SK-N-SH (cell line): ENCODE measurements around the gene HMGCL. TPM values are rescaled to one million over a fixed set of nuclear protein-coding genes. Genes with fewer than 3 reads are reported as not detected.

ENCODE experiments used
- CTCF ChIA-PET: fragments of 300-600, 350-600 bp; formaldehyde crosslinking; extraction: SDS; loops from one replicate; lab custom pipeline; 2021; lab: Yijun Ruan, JAX
- POLR2A ChIA-PET: fragments of 350-600 bp; sonication (Branson Sonifier 250); formaldehyde crosslinking; extraction: SDS; loops from one replicate; lab custom pipeline; 2020; ENCODE audit warnings: antibody characterized with exemption, inconsistent platforms; lab: Yijun Ruan, JAX
- DNase-seq: peaks from one replicate; pipeline ENCODE4 v3.0.0; 2012
- H2AFZ ChIP-seq: fragments of 200-600 bp; sonication (generic); 2 replicates; pipeline ENCODE4 v1.8.1; 2016; ENCODE audit warnings: antibody characterized with exemption, mild to moderate bottlenecking, low read depth
- H3F3A ChIP-seq: fragments of 200-600 bp; sonication (generic); replicated peaks from 2 replicates; pipeline ENCODE3; 2016; ENCODE audit warnings: antibody characterized with exemption, mild to moderate bottlenecking; ENCODE audit not compliant: insufficient read depth
- H3K27ac ChIP-seq, 2 experiments: fragments of 200-500 bp in 1 of 2; fragments of 200-600 bp in 1 of 2; sonication (Bioruptor generic) in 1 of 2; sonication (generic), shearing (Covaris generic) in 1 of 2; 2 replicates each; pipeline versions ENCODE4 v1.5.1 to v1.6.1; 2014 to 2016; ENCODE audit warnings: low read depth in 2 of 2, inconsistent platforms in 1 of 2, low read length in 1 of 2, mild to moderate bottlenecking in 1 of 2, mixed read lengths in 1 of 2
- H3K27me3 ChIP-seq: fragments of 200-600 bp; sonication (generic), shearing (Covaris generic); 2 replicates; pipeline ENCODE4 v1.6.1; 2016; ENCODE audit warnings: mixed run types; ENCODE audit not compliant: insufficient read depth
- H3K36me3 ChIP-seq, 2 experiments: fragments of 200-500 bp in 1 of 2; fragments of 200-600 bp in 1 of 2; sonication (Bioruptor generic) in 1 of 2; sonication (generic) in 1 of 2; replicated peaks in 1 of 2; 2 replicates each; pipeline versions ENCODE3 to v1.5.1; 2014 to 2016; ENCODE audit warnings: low read length in 1 of 2, mild to moderate bottlenecking in 1 of 2; ENCODE audit not compliant: insufficient read depth in 2 of 2, control insufficient read depth in 1 of 2
- H3K4me1 ChIP-seq, 2 experiments: fragments of 200-500 bp in 1 of 2; fragments of 200-600 bp in 1 of 2; sonication (Bioruptor generic) in 1 of 2; sonication (generic), shearing (Covaris generic) in 1 of 2; 2 replicates each; pipeline versions ENCODE4 v1.5.1 to v1.6.1; 2014 to 2016; ENCODE audit warnings: low read depth in 1 of 2, low read length in 1 of 2, mixed run types in 1 of 2; ENCODE audit not compliant: insufficient read depth in 2 of 2, control insufficient read depth in 1 of 2
- H3K4me2 ChIP-seq: fragments of 200-600 bp; sonication (generic), shearing (Covaris generic); 2 replicates; pipeline ENCODE4 v1.6.1; 2017; ENCODE audit warnings: mixed run types
- H3K4me3 ChIP-seq, 2 experiments: fragments of 200-500 bp in 1 of 2; fragments of 200-600 bp in 1 of 2; sonication (Bioruptor generic) in 1 of 2; sonication (generic), shearing (Covaris generic) in 1 of 2; 2 replicates each; pipeline versions ENCODE4 v1.5.1 to v1.8.1; 2014 to 2016; ENCODE audit warnings: low read depth in 2 of 2, inconsistent platforms in 1 of 2, low read length in 1 of 2, mild to moderate bottlenecking in 1 of 2, mixed read lengths in 1 of 2, moderate library complexity in 1 of 2
- H3K79me2 ChIP-seq: fragments of 200-600 bp; sonication (generic); 2 replicates; pipeline ENCODE4 v1.8.1; 2017; ENCODE audit warnings: mild to moderate bottlenecking; ENCODE audit not compliant: insufficient read depth
- H3K9ac ChIP-seq: fragments of 200-600 bp; sonication (generic); 2 replicates; pipeline ENCODE4 v1.6.1; 2017; ENCODE audit warnings: mixed run types
- H3K9me2 ChIP-seq: fragments of 200-600 bp; sonication (generic); 2 replicates; pipeline ENCODE4 v1.6.1; 2017; ENCODE audit warnings: mixed run types
- H3K9me3 ChIP-seq: fragments of 200-600 bp; sonication (generic); 2 replicates; pipeline ENCODE4 v1.6.1; 2017; ENCODE audit warnings: mixed run types, mild to moderate bottlenecking, moderate library complexity
- H4K20me1 ChIP-seq: fragments of 200-600 bp; sonication (generic); 2 replicates; pipeline ENCODE4 v1.6.1; 2017; ENCODE audit warnings: mild to moderate bottlenecking, mixed run types; ENCODE audit not compliant: insufficient read depth
- CHD2 ChIP-seq: fragments of 150-350 bp; IDR thresholded peaks from 2 replicates; pipeline ENCODE4 v1.6.1; 2018; ENCODE audit warnings: low read length; ENCODE audit not compliant: partially characterized antibody
- CTCF ChIP-seq: fragments of 200-600 bp; sonication (generic); IDR thresholded peaks from 2 replicates; pipeline ENCODE4 v1.6.1; 2017; ENCODE audit warnings: antibody characterized with exemption, mild to moderate bottlenecking, moderate library complexity
- ELF1 ChIP-seq: IDR thresholded peaks from 2 replicates; pipeline ENCODE4 v1.4.0; 2012
- EP300 ChIP-seq, 2 experiments: IDR thresholded peaks; 2 replicates each; pipeline versions ENCODE4 v1.4.0 to v1.6.1; 2012; ENCODE audit warnings: borderline replicate concordance in 1 of 2, low read depth in 1 of 2, low read length in 1 of 2
- GATA2 ChIP-seq: sonication (generic); formaldehyde crosslinking; IDR thresholded peaks from 2 replicates; pipeline ENCODE4 v1.5.0; 2020; ENCODE audit warnings: mild to moderate bottlenecking, missing genetic modification reagents
- MEF2A ChIP-seq: IDR thresholded peaks from 2 replicates; pipeline ENCODE4 v1.4.0; 2012; ENCODE audit warnings: low read depth, borderline replicate concordance
- MXI1 ChIP-seq: IDR thresholded peaks from 2 replicates; pipeline ENCODE4 v1.6.1; 2012; ENCODE audit warnings: mild to moderate bottlenecking, low read depth, low read length, improper control_type of control experiment
- PBX3 ChIP-seq: IDR thresholded peaks from 2 replicates; pipeline ENCODE4; 2012
- POLR2AphosphoS5 ChIP-seq: IDR thresholded peaks from 2 replicates; pipeline ENCODE4 v1.6.1; 2012; ENCODE audit warnings: low read depth, low read length
- RCOR1 ChIP-seq: fragments of 150-350 bp; IDR thresholded peaks from 2 replicates; pipeline ENCODE4 v1.6.1; 2017; ENCODE audit warnings: antibody characterized with exemption, low read length
- RXRA ChIP-seq: IDR thresholded peaks from 2 replicates; pipeline ENCODE4 v1.4.0; 2012; ENCODE audit warnings: low read depth, mild to moderate bottlenecking, borderline replicate concordance
- TAF1 ChIP-seq: IDR thresholded peaks from 2 replicates; pipeline ENCODE4 v1.6.1; 2012; ENCODE audit warnings: low read depth, mild to moderate bottlenecking, low read length, moderate library complexity, borderline replicate concordance
- TCF12 ChIP-seq: IDR thresholded peaks from 2 replicates; pipeline ENCODE4 v1.4.0; 2012
- TEAD4 ChIP-seq: IDR thresholded peaks from 2 replicates; pipeline ENCODE4 v1.4.0; 2012; ENCODE audit warnings: mild to moderate bottlenecking, borderline replicate concordance; ENCODE audit not compliant: insufficient read depth
- USF2 ChIP-seq: fragments of 150-350 bp; IDR thresholded peaks from 2 replicates; pipeline ENCODE4 v1.6.1; 2017; ENCODE audit warnings: antibody characterized with exemption, low read length, low read depth, borderline replicate concordance
- YY1 ChIP-seq: IDR thresholded peaks from 2 replicates; pipeline ENCODE4 v1.4.0; 2012; ENCODE audit warnings: low read depth, mild to moderate bottlenecking
- ZBTB33 ChIP-seq: IDR thresholded peaks from 2 replicates; pipeline ENCODE4 v1.4.0; 2012; ENCODE audit warnings: low read depth, borderline replicate concordance
- WGBS: methylation state at CpG from one replicate; pipeline ENCODE4 v1.1.6; 2017; ENCODE audit warnings: low lambda C conversion rate; 5-methylcytosine and 5-hydroxymethylcytosine counted together
- polyA plus RNA-seq, 3 experiments: library from polyadenylated mRNA; depleted of rRNA; stranded (reverse); fragments of >200 nt; gene quantifications; 2 replicates each; pipeline ENCODE4 v1.2.3, GENCODE V29; 2012

HMGCL gene
- polyA plus RNA-seq, 1 of the 3 experiments (the other 2 are of a cell fraction): 28.2 TPM

GRCh38 chr1:23805025-23805424 lies 20.2 kb downstream of the HMGCL start:
- Histone ChIP-seq H3K9me3 (no peaks in the 10 kb centered on the region), H3K4me3 (no peak overlapping the region), H2AFZ (no peak overlapping the region), H4K20me1 (no peaks in the 10 kb centered on the region), H3F3A (peaks cover 8% of the 10 kb centered on the region), H3K36me3 (no peaks in the 10 kb centered on the region), H3K4me2 (no peak overlapping the region), H3K79me2 (no peaks in the 10 kb centered on the region), H3K9me2 (no peaks in the 10 kb centered on the region), H3K9ac (no peak overlapping the region), H3K27me3 (no peaks in the 10 kb centered on the region)
- DNase-seq: no peak
- ChIA-PET CTCF (interaction anchor here (1.0 to 2.0 kb wide), 4 partner anchors 11 to 112 kb away, joined by 3 to 7 read pairs (median 4); partner anchors contain the start of gene HMGCL), POLR2A (interaction anchor here (0.6 to 1.8 kb wide), 2 partner anchors 20 to 38 kb away, joined by 3 to 4 read pairs; partner anchors contain the start of gene HMGCL)
- 82% methylated on average over 2 of the region's 2 CpGs for WGBS
- TF ChIP-seq EP300 (IDR thresholded peaks at IDR 0.05; ENCODE audit: borderline replicate concordance in 1 of 2, low read depth in 1 of 2, low read length in 1 of 2): no peak
- TF ChIP-seq PBX3: no peak
- TF ChIP-seq TAF1: no peak
- no peak for TF ChIP-seq CHD2
- no peak for TF ChIP-seq RCOR1
- no peak for TF ChIP-seq TCF12
- no peak for TF ChIP-seq CTCF
- no peak for TF ChIP-seq RXRA
- no peak for TF ChIP-seq TEAD4
- TF ChIP-seq ELF1: no peak
- no peak for TF ChIP-seq USF2
- no peak for TF ChIP-seq YY1
- TF ChIP-seq MEF2A: no peak
- no peak for TF ChIP-seq MXI1
- TF ChIP-seq GATA2 (CRISPR knock-in tag): no peak
- TF ChIP-seq ZBTB33: no peak
- no peak for TF ChIP-seq POLR2AphosphoS5
- TF ChIP-seq, all 33 proteins: peak for 0
- H3K4me1 ChIP-seq: peaks cover 0 to 17% of the 10 kb centered on the region in 2 experiments; a peak in 1 of 4 replicates
- H3K27ac ChIP-seq: no peak overlapping the region
